Right hindlimb (tissue), 1 donor: Measurements from ENCODE around the gene LCP2.

ENCODE experiments used
- DNase-seq: peaks from one replicate; pipeline ENCODE4 v3.0.0-alpha.2; 2018

LCP2 gene

GRCh38 chr5:170314541-170315095 is 17.0 kb upstream of the LCP2 start:
- no peak for DNase-seq

GRCh38 chr5:170313816-170314215 is 16.2 kb upstream of the LCP2 start:
- no peak for DNase-seq

DNA sequence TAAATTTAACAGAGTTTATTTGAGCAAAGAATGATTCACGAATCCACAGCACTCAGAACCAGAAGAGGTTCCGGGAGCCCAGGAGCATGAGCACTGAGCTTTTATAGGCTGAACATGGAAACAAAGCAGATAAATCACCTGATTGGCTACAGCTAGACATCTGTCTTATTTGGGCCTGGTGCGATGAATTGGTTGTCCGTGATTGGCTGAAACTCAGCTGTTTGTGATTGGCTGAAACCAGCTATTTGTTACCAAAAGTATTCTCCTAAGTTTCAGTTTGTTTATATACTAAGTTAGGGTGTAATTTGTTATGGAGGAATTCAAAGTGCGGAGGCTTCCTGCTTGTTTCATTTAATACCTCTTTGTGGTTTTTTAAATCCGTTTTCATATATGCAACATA is 15.8 kb upstream of the LCP2 start:
- no peak for DNase-seq

- DNase-seq, result no peak
Measured at GRCh38 chr5:170312666-170313065, 15.1 kb upstream of the LCP2 start.

- no peak for DNase-seq
Measured at GRCh38 chr5:170312301-170312595, 14.7 kb upstream of the LCP2 start.

DNA sequence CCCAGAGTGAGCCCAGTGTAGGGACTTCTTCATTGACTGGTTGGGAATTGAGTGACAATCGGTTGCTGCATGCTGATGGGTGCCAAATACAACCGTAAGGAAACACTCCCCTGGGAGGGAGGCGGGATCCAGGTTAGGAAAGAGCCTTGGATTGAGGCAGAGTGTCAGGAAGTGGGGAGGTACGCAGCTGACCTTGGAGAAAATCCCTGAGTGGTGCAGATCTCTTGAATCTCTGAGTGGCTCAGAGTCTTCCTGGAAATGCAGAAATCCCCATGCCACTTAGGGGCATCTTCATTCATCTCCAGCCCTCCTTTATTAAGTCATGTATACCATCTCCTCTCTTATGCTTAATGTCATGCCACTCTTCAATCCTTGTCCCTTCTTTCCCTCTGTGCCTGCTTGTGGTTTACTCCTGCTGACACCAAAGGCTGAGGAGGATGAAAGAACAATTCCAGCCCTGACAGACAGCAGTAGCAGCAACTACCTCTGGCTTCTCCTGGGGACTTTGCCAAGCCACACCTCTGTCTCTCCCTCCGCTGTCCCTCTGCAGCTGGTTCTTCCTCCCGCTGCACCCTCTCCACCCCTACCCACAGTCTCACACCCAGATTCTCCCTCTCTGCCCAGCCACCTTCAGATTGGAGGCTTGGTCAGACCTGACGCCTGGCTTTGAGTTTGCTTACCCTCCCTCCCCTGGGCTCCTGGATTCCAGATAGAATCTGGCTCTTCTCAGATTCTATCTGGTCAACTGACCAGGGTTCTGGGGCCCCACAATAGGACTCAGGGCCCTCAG is 14.1 kb upstream of the LCP2 start:
- no peak for DNase-seq

GRCh38 chr5:170310256-170310926 is 12.8 kb upstream of the LCP2 start:
- DNase-seq, result no peak

- DNase-seq, result no peak
Measured at GRCh38 chr5:170308686-170309085, 11.1 kb upstream of the LCP2 start.

- peak; percentile 69 for DNase-seq
Measured at GRCh38 chr5:170307575-170308465, 10.2 kb upstream of the LCP2 start.

DNA sequence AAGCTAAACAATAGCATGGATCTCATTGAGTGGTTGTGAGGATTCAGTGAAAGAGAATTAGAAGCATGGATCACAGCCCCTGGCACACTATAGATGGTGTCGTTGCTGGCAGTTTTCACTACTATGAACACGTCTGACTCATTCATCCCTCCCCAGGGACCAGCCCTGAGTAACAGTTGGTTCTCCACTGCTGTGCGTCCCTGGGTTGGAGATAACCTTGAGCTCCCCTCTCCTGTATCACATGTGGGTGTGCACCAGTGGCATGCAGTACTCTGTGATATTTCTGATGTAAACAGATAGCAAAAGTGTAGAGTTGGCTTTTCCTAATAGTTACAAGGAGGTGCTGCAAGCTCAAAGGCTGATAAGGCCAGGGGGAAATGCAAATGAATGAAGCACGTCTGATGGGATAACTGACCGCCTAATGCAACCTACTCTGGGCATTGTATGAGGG is 8.8 kb upstream of the LCP2 start:
- no peak for DNase-seq

- no peak for DNase-seq
Measured at GRCh38 chr5:170305646-170306025, 8.1 kb upstream of the LCP2 start.

- no peak for DNase-seq
Measured at GRCh38 chr5:170305016-170305645, 7.6 kb upstream of the LCP2 start.

- DNase-seq, result no peak
Measured at GRCh38 chr5:170303549-170303948, 6.0 kb upstream of the LCP2 start.

GRCh38 chr5:170302653-170303501 is 5.3 kb upstream of the LCP2 start:
- peak; percentile 78 for DNase-seq

- DNase-seq, result no peak
Measured at GRCh38 chr5:170301981-170302652, 4.5 kb upstream of the LCP2 start.

- DNase-seq, result no peak
Measured at GRCh38 chr5:170301149-170301548, 3.6 kb upstream of the LCP2 start.

DNA sequence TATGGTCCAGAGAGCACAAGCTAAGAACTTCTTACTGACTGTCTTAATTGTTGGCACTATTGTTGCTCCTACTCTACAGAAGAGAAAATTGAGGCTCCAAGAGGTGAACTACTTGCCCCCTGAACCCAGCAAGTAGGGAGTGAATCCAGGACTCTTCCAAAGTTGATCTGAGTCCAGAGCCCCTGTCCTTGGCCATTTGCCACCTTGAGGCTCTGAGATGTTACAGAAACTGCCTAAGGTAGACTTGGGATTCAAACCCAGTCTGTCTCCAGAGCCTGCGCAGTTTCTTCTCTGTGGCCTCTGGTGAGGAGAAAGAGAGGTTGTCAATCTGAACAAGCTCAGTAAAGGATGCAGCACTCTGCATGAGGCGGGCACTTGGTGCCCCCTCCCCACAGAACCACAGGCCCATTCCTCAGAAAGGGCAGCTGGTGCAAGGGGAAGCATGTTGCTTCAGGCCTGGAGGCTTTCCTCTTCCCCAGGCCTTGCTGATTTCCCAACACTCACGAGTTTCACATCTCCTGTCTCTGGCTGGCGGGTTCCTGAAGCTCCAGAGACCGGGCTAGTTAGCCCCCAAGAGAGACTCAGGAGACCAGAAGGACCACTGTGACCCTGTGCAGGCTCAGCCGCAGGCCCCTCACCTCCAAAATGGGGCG is 2.9 kb upstream of the LCP2 start:
- DNase-seq, result no peak

- no peak for DNase-seq
Measured at GRCh38 chr5:170296935-170297588, 515 bp downstream of the LCP2 start.

GRCh38 chr5:170296036-170296934 is 1.3 kb downstream of the LCP2 start:
- DNase-seq, result no peak
